ENCODE measurements around the gene SLC13A5.

- TF ChIP-seq, protein P1, sequence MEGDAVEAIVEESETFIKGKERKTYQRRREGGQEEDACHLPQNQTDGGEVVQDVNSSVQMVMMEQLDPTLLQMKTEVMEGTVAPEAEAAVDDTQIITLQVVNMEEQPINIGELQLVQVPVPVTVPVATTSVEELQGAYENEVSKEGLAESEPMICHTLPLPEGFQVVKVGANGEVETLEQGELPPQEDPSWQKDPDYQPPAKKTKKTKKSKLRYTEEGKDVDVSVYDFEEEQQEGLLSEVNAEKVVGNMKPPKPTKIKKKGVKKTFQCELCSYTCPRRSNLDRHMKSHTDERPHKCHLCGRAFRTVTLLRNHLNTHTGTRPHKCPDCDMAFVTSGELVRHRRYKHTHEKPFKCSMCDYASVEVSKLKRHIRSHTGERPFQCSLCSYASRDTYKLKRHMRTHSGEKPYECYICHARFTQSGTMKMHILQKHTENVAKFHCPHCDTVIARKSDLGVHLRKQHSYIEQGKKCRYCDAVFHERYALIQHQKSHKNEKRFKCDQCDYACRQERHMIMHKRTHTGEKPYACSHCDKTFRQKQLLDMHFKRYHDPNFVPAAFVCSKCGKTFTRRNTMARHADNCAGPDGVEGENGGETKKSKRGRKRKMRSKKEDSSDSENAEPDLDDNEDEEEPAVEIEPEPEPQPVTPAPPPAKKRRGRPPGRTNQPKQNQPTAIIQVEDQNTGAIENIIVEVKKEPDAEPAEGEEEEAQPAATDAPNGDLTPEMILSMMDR (IDR thresholded peaks at IDR 0.05): no peak
- no peak for TF ChIP-seq POLR2A (IDR thresholded peaks at IDR 0.05)
These were observed 77.1 kb downstream of the SLC13A5 start for GRCh38 chr17:6636105-6636504.
